ENCODE measurements around the gene TGFBR3.

TGFBR3 gene

GRCh38 chr1:91864017-91864700, 21.8 kb downstream of the TGFBR3 start:
- TF ChIP-seq CTCF (IDR thresholded peaks at IDR 0.05; ENCODE audit: low read depth, low read length), result no peak
- peak; percentile 69 to 75 for DNase-seq (ENCODE audit: low read depth in 2 of 2)
- H3K4me3 ChIP-seq (replicated peaks in 1 of 2; ENCODE audit: low read depth in 2 of 2, low read length in 2 of 2), result peak overlapping the region in 1 of 2 donors; percentile 12

GRCh38 chr1:91863498-91863897, 22.5 kb downstream of the TGFBR3 start:
- no peak for TF ChIP-seq CTCF (IDR thresholded peaks at IDR 0.05; ENCODE audit: low read depth, low read length)
- DNase-seq (ENCODE audit: low read depth in 2 of 2), result no peak

GRCh38 chr1:91862120-91862519, 23.8 kb downstream of the TGFBR3 start:
- H3K4me3 ChIP-seq (replicated peaks in 1 of 2; ENCODE audit: low read depth in 2 of 2, low read length in 2 of 2), result no peak overlapping the region
- no peak for TF ChIP-seq CTCF (IDR thresholded peaks at IDR 0.05; ENCODE audit: low read depth, low read length)
- DNase-seq (ENCODE audit: low read depth in 2 of 2), result no peak

More at GRCh38 chr1:91863498-91863897, 22.5 kb downstream of the TGFBR3 start:
- no peak overlapping the region for H3K4me3 ChIP-seq (replicated peaks in 1 of 2; ENCODE audit: low read depth in 2 of 2, low read length in 2 of 2)

GRCh38 chr1:91857557-91858239, 28.3 kb downstream of the TGFBR3 start:
- TF ChIP-seq CTCF (IDR thresholded peaks at IDR 0.05; ENCODE audit: low read depth, low read length), result no peak
- no peak for DNase-seq (ENCODE audit: low read depth in 2 of 2)
- H3K4me3 ChIP-seq (replicated peaks in 1 of 2; ENCODE audit: low read depth in 2 of 2, low read length in 2 of 2), result no peak overlapping the region

- no peak for TF ChIP-seq CTCF (IDR thresholded peaks at IDR 0.05; ENCODE audit: low read depth, low read length)
- no peak for DNase-seq (ENCODE audit: low read depth in 2 of 2)
- no peak overlapping the region for H3K4me3 ChIP-seq (replicated peaks in 1 of 2; ENCODE audit: low read depth in 2 of 2, low read length in 2 of 2)
Observed at GRCh38 chr1:91856996-91857395, 29.0 kb downstream of the TGFBR3 start.

GRCh38 chr1:91854852-91855534, 31.0 kb downstream of the TGFBR3 start:
- H3K4me3 ChIP-seq (replicated peaks in 1 of 2; ENCODE audit: low read depth in 2 of 2, low read length in 2 of 2), result no peak overlapping the region
- no peak for DNase-seq (ENCODE audit: low read depth in 2 of 2)
- no peak for TF ChIP-seq CTCF (IDR thresholded peaks at IDR 0.05; ENCODE audit: low read depth, low read length)

Measured in cardiac fibroblast (primary cell).